NCI-H1417 (cell line): Measurements from ENCODE around the gene LARGE1.

Experiments used
- DNase-seq, 3 experiments: peaks; one replicate each; lab custom pipeline; 2025; lab: John Stamatoyannopoulos, UW

The LARGE1 gene

GRCh38 chr22:33779243-33779642 lies 141.0 kb downstream of the LARGE1 start:
- DNase-seq, result peak in 1 of 3 experiments; percentile 4

DNA sequence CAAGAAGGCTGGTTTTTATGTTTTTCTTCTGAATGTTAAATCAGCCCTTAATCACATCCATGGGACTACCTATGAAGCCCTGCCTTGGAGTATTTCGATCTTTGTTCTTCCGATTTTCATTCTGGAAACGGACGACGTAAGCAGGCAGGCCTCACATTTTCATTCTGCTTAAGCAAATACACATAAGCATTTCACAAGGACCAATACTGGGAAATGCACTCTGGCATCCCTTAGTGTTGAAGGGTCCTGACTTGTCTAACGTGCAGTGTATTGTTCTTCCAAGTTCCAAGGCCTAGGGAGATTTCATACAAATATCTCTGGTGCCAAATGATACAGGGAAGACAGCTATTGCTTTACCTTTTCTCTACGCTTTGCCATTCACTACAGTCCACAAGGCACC lies 143.8 kb downstream of the LARGE1 start:
- no peak for DNase-seq

- DNase-seq, result no peak
These were observed 145.5 kb downstream of the LARGE1 start for GRCh38 chr22:33774781-33775180.

- DNase-seq, result no peak
These were observed 147.5 kb downstream of the LARGE1 start for GRCh38 chr22:33772745-33773144.

GRCh38 chr22:33771136-33771535 lies 149.1 kb downstream of the LARGE1 start:
- no peak for DNase-seq

DNA sequence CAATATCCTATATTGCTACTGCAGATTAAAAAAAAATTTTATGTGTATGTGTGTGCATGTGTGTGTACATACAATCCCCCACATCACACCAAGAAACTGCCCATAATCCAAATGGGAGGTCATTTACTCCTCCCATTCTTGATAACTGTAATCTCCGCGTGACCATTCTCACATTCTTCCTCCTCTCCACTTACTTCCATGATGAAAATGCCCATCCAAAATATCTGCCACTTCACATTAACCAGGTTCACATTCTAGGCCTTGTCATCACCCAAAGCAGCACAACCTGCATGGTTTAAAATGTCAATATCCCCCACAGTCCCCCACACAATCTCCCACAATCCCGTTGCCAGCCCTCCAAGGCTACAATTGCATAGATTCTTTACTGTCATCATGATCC lies 149.6 kb downstream of the LARGE1 start:
- no peak for DNase-seq

DNA sequence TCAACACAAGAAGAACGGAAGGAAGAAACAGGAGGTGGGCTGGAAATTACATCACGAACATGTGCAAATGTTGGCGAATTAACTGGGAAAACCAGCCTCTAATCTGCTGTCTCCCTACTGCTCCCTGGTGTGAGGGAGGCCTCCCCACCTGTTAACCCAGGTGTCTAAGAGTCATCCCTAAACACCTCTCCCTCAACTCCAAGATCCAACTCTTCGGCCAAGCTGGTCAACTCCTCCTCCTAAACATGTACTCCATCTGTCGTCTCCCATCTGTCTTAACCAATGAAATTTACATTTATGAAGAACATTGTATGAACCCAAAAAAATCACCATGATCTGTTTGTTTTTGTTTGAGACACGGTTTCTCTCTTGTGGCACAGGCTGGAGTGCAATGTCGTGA lies 154.2 kb downstream of the LARGE1 start:
- no peak for DNase-seq

DNA sequence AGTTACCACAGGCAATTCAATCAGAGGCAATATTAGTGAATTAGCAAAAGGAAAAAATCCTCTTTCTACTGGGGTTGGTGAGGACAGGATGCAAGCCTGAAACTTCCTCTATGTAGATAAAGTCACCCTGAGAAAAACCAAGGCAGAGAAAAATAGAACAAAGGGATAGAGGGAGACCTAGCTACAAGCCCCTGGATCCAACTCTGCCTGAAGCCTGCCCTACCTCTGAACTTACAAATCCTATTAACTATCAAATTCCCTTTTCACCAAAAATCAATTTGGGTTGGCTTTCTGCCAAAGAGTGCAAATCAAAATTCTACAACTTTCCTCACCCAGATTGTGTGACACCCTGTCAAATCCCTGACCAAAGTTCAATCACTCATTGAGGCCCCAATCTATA lies 161.3 kb downstream of the LARGE1 start:
- DNase-seq, result no peak

GRCh38 chr22:33757802-33758483 lies 162.3 kb downstream of the LARGE1 start:
- DNase-seq, result peak in 1 of 3 experiments; percentile 74

DNA sequence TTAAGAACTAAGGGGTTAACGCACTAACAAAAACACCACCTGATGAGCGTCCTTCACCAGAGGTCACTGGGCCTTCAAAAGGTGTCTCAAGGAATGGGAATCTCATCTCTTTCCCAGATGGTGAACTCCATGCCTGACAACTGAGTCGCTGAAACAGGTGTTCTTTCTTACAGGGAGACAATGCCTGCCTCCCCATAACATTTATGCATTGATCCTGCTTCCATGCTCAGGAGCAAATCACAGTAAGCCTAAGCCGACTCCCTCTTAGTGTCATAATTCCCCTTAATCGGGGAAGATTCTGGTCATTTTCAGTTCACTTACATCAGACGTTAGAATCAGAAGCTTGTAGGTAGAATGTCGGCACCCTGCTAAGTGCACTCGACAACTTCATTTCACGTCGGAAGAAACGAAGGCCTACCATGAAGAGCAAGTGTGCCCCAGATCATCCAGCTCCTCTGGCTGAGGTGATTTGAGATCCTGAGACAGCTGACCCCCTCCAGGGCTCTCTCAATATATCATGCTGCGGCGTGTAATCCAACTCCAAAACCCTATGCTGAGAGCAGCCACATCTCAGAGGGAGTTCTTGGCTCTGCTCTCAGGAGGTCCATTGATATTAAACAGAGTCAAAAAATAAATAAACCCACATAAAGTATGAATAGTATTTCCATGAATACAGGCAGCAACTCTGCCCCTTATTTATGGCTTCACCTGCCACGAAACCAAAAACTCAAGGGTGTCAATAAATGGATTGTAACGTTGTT lies 163.1 kb downstream of the LARGE1 start:
- DNase-seq, result peak; percentile 18 to 95 (median 74)

DNA sequence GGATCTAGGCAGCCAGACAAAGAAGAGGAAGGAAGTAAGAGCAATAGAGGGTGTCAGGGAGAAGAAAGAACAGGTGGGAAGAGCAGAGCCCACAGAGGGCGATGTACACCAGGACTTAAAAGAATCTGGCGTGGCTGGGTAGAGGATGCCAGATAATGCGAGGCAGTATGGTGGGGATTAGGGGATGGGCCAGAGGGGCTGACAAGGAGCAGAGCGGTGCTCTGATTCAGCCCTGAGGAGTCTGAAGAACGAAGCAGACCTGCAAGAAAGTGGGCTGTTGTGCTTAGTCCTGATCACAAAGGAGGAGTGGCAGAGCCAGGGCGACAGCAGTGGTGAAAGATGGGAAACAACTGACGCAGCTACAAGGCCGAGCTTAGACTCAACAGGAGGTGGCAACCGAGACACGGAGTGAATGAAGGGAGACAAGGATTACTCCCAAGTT lies 163.7 kb downstream of the LARGE1 start:
- DNase-seq, result peak in 2 of 3 experiments; percentile 7 to 36

GRCh38 chr22:33748714-33749113 lies 171.6 kb downstream of the LARGE1 start:
- no peak for DNase-seq

DNA sequence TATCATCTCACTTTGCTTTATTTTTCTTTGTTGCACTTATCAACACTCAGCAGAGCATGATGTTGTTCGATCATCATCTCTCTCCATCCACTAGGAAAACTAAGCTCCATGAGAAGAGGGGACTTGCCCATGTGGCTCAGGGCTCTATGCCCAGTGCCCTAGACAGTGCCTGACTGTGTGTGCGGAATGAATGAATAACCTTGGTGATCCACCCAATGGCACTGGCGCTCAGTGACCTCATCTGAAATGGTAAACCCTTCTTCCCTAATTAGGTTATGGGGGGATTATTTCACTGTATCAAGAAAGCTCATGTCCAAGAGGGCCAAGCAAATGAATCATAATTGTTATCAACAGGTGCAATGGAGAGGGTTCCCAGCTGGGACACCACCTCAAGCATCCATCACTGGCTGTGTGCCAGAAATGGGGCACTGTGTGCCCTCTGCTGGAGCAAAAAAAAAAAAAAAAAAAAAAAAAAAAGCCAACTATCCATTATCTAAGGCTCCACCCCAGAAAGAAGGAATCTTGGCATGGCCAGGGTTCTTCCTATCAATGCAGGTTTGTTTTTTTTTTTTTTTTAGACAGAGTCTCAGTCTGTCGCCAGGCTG lies 172.6 kb downstream of the LARGE1 start:
- DNase-seq, result peak; percentile 56 to 90 (median 72)

- DNase-seq, result no peak
These were observed 173.2 kb downstream of the LARGE1 start for GRCh38 chr22:33747029-33747428.

DNA sequence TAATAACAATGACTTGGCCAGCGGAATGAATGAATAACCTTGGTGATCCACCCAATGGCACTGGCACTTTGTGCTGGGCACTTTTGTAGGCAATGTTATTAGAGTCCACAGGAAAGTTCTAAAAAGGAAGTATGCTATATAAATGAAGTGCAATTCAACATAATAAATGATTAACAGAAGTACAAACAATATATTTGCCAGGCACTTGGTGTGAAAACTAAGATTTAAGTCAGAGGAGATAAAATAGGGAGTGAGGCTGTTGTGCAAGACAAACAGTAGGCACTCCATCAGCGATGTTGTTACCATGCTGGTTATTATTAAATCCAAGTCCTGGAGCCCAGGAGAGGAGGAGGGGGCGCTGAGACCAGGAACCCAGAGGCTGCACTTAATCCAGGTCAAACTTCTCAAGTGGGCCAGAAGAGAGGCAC lies 173.8 kb downstream of the LARGE1 start:
- no peak for DNase-seq

- no peak for DNase-seq
These were observed 174.8 kb downstream of the LARGE1 start for GRCh38 chr22:33745501-33745900.

DNA sequence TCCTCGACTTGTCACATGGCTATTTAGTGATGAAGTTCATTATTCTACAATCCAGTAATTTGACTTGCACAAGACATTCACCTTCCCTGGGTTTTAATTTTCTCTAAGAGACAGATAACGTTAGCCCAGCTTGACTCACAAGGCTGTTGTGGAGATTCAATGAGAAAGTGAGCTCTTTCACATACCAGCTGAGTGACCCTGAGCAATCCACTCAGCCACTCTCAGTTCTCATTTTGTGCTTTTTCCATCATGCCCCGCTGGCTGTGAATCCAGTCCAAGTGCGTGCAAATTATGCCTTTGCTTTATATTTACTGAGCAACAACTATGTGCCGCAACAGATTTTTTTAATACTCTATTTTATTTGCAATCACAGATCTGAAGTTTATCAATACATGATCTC lies 176.5 kb downstream of the LARGE1 start:
- DNase-seq, result no peak

- no peak for DNase-seq
These were observed 179.3 kb downstream of the LARGE1 start for GRCh38 chr22:33741025-33741424.

DNA sequence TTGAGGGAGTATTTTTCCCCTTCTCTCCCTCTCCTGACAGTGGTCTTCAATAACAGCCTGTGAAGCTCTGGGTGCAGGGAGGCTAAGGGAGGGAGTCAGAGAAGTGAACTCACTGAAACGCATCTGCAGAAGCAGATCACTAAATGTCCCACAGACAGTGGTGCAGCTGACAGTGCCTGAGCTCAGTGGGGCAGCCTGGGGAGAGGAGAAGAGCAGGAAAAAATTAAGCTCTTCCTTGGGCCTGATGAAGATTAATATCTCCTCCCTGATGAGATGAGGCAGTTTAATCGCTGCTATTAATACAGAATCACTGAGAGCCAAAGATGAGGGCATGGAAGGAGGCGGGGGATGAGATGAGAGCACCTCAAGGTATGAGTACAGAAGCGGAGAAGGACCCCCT lies 180.8 kb downstream of the LARGE1 start:
- no peak for DNase-seq

DNA sequence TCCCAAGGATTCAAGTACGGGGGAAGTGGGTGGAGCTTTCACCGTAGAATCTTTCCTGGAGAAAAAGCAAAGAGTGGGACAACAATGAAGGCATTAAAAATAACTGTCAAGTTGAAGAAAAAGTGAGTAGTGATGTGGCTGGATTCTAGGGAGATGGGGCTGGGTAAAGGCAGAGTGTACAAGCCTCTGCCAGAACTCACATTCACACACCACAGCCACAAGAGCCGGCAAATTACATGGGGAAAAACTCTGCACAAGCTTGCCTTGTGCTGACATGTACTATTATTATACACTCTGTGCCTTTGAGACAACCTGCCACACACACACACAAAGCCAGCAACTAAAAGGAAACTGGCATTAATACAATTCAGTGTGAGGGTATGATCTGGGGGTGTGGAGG lies 182.6 kb downstream of the LARGE1 start:
- no peak for DNase-seq

DNA sequence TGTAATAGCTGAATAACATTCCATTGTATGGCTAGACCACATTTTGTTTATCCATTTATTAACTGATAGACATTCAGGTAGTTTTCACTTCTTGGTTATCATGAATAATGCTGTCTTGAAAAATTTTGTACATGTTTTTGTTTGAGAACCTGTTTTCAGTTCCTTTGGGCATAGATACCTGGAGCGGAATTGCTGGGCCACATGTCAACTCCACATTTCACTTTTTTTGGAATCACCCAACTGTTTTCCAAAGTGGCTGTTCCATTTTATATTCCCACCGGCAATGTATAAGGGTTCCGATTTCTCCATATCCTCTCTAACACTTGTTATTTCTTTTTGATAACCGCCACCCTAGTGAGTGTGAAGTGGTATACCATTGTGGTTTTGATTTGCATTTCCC lies 184.3 kb downstream of the LARGE1 start:
- no peak for DNase-seq

DNA sequence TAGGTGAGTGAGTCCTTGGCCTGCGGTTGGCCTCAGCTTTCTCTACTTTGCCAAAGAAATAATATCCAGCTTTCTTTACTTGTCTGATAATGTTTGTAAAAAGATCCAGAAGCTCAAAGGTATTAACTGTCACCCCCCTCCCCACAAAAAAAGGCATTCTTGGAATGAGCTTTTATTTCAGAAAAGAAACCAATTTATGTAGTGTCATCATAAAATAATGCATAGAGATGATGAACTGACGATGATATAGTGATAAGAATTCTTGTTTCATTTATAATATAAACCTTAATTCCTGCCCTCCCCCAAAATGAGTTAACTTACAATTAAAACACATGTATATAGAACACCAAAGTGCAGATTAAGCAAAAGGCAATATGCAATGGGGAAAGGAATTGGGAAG lies 191.4 kb downstream of the LARGE1 start:
- DNase-seq, result no peak

- no peak for DNase-seq
These were observed 194.0 kb downstream of the LARGE1 start for GRCh38 chr22:33726294-33726734.
